HG03108 (cell line): Measurements from ENCODE around the gene KCNK4.
"Not testable (repeated sequence)": the region's sequence is repeated elsewhere in the genome, so short reads cannot be mapped to it uniquely, and the experiment has no call there.

Experiments used
- ATAC-seq: cut with Tn5 transposase; IDR thresholded peaks from one replicate; pipeline ENCODE4 v1.9.1; 2021; ENCODE audit warnings: moderate library complexity; ENCODE audit not compliant: unreplicated experiment

The KCNK4 gene

GRCh38 chr11:64291262-64291751 lies at the start of gene KCNK4:
TSS of gene KCNK4 (plus strand) at chr11:64291302. CDS start at chr11:64293019, 1,717 bp downstream.
- no peak for ATAC-seq

- peak; percentile 59 for ATAC-seq
Measured at GRCh38 chr11:64241491-64242374, 49.4 kb upstream of the KCNK4 start.

DNA sequence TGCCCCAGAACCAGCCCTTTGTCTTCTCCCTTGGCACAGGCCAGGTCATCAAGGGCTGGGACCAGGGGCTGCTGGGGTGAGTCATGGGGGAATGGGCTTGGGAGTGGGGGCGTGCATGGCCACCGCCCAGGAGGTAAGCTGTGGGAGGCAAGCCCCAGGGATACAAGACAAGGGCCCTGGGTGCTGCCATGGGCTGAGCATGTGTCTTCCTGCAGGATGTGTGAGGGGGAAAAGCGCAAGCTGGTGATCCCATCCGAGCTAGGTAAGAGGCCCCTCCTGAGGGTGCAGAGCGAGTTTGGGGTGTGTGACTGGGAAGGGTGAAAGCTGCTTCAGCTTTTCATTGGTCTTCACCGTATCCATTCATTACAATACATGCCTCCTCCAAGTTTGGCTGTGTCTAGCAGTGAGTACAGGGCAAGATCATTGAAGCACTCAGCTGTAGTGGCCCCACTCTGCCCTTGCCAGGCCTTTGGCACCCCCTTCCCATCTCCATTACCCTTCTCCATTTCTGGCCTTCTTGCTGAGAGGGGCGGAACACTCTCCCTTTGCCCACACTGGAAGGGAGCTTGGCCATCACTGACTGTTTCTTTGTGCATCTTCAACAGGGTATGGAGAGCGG lies 47.8 kb upstream of the KCNK4 start:
- no peak for ATAC-seq

DNA sequence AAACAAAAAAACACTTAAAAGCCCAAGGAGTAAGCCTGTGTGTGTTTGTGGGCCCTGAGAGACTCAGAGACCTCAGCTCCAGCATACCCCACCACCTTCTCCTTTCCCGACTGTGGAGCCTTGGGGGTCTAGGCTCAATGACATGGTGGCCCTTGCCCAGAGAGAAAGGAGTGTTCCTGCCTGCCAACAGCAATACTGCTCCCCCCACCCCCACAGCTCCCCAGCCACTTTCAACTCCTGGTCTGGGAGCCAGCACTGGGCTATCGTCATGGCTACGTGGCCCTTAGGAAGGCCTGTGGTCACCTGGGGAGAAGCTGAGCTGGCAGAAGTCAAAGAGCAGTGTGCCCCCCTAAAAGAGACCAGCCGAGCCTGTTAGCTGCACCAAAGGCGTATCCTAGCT lies 47.0 kb upstream of the KCNK4 start:
- no peak for ATAC-seq

- no peak for ATAC-seq
Measured at GRCh38 chr11:64244966-64245365, 46.1 kb upstream of the KCNK4 start.

- ATAC-seq: no peak
Measured at GRCh38 chr11:64245401-64245796, 45.7 kb upstream of the KCNK4 start.

- no peak for ATAC-seq
Measured at GRCh38 chr11:64245797-64246620, 45.1 kb upstream of the KCNK4 start.

GRCh38 chr11:64246621-64246870 lies 44.6 kb upstream of the KCNK4 start:
- ATAC-seq: not testable (repeated sequence)

DNA sequence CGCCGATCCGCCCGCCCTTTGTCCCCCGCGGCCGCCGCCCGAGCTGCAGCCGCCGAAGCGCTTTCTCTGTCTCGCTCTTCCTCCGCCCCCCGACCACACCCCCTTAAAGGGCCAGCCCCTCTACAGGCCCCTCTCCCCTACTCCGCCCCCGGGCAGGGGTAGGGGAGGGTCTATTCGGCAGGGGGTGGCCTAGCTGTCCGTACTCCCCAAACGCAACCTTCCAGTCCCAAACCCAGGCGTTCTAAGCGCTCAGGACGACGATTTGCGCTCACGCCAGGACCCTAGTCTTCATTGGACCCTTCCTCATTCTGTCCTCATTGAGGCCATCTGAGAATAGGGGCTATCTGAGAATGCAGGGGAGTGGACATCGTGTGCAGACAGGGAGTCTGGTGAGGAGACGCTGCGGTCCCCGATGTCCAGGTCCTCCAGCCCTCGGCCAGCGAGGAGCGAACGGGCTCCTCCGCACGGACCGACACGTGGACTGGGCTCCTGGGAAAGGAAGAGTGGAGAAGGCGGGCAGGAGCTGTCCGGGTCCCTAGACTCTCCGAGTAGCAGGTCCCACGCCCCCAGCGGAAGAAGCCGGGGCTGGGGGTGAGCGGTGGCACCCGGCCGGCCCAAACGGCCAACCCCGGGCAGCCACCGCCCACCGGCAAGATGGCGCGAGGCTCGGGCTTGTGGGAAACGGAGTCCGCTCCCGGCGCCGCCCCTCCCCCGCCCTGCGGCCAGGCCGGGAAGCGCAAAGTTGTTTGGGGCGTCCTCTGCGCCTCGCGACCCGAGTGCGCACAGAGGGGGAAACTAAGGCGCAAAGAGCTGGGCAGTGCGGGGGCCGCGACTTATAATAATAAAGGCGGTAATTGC lies 44.0 kb upstream of the KCNK4 start, which contains the start of gene PPP1R14B:
PPP1R14B (minus strand) TSS at position 73 of the 858 bp plus-strand sequence. CDS start 270 bp downstream, outside the sequence.
- no peak for ATAC-seq

DNA sequence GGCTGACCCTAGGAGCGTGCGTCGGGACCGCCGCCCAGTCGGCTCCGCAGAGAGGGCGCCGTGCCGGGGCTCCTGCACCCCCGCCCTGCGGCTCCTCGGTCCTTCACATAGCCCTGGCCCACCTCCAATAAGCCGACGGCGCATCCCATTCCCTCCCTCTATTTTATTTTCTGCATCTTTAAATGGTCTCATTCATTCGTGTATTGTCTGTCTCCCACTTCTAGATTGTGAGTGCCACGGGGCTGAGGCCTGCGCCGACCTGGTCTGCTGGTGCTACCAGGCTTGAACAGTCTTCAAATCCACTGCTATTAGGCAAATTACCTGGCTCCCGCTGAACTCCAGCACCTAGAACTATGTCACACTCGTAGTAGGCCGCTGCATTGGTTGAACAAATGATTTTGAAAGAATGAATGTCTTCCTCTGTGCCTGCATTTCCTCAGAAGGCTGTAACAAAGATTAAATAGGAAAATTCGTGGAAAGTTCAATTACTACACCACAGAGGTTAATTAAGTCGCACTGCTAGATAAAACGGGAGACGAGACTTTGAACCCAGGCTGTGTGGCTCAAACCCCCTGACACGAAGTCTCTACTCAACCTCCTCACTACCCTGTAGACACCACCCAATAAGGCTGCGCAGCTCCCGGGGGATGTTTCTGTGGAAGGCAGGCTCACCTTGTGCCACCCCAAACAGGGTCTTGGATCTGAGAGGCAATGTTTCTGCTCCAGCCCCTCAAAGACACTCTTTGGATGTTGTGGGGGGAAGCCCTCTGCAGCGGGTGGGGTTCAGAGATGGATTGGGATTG lies 43.2 kb upstream of the KCNK4 start:
- ATAC-seq: no peak

DNA sequence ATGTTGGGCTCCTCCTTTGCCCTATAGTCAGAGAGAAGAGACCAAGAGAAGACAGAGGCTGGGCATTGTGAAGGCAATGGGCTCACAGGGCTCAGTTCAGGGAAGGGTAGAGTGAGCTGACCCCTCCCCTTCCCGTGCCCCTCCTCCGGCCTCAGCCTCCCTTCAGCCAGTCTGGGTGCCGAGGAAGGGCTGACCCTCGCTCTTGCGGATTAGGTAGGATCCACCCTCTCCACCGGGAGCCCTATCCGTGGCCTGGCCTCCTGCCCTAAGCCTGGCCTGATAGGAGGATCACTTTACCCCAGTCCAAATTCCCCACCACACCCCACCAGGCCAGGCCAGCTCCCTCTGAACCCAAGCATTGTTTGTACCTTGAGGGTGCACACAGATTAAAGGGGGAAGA lies 42.5 kb upstream of the KCNK4 start:
- no peak for ATAC-seq

- ATAC-seq: no peak
Measured at GRCh38 chr11:64249038-64249437, 42.1 kb upstream of the KCNK4 start.

DNA sequence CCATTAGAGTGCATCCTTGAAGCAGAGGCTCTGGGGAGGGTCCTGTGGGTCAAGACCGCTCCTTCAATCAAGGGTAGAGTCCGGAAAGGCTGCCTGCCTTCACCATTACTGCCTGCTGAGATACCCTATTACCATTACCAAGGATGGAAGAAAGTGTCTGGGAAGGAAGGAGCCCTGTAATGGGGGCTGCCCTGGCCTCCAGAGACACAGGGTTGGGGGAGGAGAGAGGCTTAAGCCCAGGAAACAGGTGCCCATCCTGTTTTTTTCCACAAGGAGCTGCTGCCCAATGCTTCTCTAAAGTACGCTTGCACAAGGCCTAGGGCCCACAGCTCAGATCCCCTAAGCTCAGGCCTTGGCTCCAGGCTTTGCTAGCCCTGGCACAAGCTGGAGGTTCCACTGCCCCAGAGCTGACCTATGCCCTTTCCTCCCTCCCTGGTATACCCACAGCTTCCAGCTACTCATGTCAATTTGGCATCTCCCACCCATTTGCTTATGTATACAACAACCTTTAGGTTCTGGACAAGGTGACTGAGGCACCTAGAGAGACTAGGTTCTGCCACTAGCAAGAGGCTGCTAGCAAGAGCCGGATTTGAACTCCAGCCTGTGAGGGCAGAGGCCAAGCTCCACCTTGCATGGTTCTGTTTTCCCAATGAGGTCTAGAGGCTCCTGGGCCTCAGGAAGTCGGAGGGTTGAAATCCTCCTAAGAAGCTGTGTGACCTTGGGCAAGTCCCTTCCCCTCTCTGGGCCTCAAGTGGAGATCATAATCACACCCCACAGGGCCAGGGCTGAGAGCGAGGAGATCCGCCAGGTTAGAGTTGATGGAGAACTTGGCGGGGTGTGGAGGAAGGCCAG lies 41.3 kb upstream of the KCNK4 start:
- ATAC-seq: no peak

DNA sequence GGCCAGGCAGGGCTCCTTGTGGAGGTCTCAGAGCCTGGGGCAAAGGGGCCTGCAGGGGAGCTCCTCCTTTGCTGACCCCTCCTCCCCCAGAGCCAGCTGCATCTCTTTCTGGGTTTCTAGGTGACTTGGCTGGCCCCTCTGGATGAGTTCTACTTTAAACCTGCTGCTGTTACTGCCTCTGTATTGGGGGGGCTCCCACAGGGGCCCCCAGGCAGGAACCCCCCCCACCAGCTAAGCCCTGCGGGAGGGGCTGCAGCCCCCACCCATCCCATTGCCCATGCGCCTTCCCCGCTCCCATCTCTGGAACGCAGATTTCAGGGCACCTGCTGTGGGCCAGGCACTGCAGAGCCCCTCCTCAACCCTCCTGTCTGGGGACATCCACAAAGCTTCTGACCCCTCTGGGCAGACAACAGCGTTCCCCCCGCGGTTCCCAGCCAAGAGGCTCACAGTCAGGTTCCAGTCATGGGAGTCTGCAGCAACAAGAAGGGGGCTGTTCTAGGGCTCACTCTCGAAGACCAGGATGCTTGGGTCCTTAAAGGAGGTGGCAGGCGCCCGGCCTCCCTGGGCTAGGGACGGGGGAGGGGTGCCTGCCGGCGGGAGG lies 40.6 kb upstream of the KCNK4 start:
- ATAC-seq: no peak

GRCh38 chr11:64251016-64251752 lies 39.9 kb upstream of the KCNK4 start, which contains the start of gene PLCB3:
TSS of gene PLCB3 (plus strand) at chr11:64251530. CDS start at chr11:64251650, 120 bp downstream.
- ATAC-seq: peak; percentile 33

DNA sequence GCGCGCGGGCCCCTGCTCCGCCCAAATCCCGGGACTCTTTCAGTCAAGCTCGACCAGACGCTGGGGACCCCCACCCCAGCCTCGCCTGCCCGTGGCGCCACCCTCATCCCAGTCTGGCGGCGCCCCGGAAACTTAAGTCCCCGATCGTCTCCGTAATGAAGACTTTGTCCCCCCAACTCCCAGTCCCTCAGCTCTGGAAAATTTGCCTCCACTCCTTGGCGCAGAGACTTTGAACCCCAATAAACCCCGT lies 39.4 kb upstream of the KCNK4 start:
- ATAC-seq: no peak

GRCh38 chr11:64252003-64252872 lies 38.9 kb upstream of the KCNK4 start:
- no peak for ATAC-seq
